NK-92 (cell line): ENCODE data around the gene GREB1L.

Source experiments
- DNase-seq: peaks from one replicate; lab custom pipeline; 2025; ENCODE audit not compliant: unreplicated experiment; lab: John Stamatoyannopoulos, UW

Gene GREB1L

DNA sequence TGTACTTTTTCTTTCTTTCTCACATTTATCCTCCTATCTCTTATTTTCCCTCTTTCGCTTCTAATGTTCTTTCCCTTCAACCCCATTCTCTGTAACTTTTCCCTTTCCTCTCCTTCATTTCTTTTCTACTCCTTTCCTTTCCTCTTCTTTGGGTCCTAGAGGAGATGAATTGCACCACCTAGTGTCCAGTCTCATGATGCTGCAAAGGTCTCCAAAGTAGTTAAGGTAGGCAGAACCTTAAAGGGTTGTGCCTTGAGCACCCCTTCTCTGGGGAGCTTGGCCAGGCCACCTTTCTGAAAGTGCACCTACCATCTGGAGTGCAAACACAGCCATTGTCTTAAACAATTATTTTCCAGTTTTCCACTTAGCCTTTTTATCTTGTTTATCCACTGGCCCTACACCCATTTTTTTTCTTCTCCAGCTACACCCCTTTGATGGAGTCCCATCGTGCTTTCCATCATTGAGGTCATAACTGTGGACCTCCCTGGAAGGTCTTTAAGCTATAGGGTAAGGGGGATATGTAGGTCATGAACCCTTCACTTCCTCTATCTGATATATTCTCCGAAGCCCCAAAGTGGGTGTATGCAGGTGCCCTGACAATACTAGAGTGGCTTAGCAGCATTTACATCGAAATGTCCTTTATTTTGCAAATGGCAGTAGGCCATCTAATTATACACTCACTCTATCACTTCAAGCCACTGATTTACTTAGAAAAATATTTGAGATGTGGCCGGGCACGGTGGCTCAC is 202.6 kb downstream of the GREB1L start:
- no peak for DNase-seq

DNA sequence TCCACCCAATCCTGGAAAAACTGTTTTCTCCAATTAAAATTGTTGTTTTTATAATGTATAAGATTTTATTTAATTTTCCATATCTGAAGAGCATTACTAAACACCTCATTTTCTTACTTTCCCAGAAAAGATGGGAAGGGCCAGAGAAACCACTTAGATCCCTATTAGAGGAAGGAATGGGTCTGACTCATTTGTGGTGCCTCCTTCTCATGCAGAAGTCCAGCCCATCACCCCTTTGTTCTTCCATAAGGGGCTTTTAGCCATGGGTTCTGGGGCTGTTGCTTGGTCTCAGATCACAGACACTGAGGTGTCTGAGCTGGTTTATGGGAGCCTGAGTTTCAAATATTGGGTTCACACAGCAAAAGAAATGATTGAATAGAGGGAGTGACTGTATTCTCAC is 206.3 kb downstream of the GREB1L start:
- no peak for DNase-seq

DNA sequence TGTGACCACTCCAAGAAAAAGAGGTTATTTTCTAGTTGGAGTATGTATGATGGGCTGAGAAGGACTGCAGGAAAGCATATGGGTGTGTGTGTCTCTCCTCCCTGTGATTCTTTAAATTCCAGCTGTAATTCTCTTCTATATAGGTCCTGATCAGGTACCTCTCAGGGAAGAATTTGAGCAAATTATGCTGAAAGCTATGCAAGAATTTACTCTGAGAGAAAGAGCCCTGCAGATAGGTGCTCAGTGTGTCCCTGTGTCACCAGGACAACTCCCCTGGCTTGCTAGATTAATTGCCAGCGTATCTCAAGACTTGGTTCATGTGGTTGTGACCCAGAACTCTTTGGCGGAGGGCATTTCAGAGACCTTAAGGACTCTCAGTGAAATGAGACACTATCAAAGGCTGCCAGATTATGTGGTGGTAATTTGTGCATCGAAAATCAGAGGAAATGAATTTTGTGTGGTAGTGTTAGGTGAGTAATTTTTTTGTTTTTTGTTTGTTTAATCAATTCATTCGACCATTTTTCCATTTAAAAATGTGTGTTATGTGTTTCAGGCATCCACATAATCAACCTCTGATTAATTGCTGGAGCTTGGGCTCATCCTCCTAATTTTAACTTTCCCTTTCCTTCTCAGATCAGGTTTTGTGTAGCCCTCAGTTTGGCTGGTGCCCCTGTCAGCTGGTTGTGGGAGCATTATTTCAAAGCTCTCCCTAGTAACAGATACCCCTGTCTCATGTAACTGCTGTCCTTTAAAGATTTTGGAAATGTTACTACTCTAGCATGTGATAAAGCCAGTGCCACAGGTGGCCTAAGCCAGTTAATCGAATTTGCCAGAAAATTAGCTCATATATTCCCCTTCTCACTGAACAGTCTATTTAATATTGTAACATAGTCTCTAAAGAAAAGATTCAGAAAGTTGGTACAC is 207.6 kb downstream of the GREB1L start:
- no peak for DNase-seq

DNA sequence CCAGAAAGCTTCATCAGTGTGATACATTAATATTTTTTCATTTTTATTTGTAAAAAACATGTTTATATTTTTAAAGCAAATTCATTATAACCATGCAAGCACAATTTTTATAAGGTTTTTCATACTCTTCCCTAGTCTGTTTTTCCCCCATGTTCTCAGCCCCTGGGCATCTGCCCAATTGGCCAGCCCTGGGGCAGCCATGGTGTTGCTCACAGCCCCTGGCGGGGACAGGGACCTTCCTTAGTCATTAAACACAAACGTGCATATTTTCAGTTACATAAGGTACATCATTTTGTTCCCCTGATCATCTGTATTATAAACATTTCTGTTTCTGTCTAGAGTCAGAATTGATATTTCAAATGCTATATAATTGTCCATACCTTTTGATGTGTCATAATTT is 208.5 kb downstream of the GREB1L start:
- DNase-seq: no peak

DNA sequence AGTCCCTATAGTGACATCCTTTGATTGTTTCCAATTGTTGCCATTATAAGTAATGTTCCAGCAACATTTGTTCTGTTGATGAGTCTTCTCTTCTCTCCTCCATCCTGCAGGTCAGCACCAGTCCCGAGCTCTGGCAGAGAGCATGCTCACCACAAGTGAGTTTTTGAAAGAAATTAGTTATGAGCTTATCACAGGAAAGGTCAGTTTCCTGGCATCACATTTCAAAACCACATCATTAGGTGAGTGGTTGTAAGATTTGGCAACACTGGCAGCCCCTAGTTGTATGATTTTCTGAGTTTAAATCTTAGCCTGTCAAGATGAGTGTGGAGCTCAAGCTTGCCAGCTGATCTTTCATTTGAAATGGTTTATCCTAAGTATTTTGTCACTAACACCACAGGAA is 208.9 kb downstream of the GREB1L start:
- no peak for DNase-seq

DNA sequence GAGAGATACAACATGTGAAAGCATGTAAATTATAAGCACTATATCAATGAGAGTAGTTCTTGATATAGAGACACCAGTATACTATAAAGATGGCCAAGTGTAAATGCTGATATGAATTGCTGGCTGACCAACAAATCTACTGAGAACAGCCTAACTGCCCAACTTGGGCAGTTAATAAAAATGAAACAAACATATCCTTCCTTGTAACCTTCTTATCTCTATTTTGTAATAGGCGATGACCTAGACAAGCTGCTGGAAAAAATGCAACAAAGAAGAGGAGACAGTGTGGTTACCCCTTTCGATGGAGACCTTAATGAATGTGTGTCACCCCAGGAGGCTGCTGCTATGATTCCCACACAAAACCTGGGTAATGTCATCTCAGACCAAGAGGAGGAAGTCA is 209.8 kb downstream of the GREB1L start:
- DNase-seq: no peak

DNA sequence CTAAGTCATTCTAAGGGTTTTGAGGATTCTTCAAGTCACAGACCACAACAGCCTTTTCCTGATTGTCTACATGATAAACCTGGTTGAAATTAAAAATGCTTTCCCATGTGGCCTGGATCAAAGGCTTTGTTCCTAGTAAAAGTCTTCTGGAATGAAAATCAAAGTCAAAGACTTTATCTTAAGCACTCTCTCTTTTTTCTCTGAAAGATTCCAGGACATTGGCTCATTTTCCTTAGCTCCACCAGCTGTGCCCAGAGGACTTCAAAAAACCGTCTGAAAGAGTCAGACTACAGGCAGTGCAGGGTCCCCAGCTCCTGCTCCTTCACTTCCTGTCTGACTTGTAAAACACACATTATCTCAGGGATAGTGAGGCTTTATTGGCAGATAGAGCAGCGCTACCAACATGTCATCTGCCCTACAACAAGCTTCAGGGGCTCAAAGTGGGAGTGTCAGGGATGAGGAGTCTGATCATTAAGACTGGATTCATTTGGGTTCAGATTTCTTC is 210.3 kb downstream of the GREB1L start:
- DNase-seq: no peak

DNA sequence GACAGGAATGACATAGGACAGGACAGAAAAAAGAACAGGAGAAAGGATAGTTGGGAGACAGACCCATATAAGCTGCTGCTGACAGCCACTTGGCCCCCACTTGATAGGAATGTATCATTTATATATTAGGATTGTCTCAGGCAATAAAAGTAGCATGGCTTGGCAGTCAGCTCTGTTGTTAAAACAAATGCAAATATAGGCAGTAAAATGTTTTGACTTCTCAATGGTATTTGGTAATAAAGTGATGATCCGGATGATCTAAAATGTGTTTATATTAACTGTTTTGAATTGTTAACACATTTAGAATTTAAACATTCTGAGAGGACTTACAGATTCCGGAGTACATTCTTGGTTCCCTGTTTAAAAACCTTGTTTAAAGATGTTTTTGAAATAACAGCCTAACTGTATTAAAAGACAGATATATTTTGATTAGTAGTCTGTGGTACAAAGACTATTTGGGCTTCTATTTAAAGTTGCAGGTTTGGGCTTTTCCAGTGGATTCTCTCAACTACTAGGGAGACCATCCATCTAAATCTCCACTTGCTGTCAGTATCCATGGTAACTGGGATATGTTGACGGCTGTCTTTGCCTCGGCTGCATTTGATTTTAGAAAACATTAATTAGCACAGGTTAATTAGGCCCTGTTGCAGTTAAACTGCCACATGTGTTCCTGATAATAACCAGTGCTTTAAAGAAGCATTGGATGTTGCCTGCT is 210.9 kb downstream of the GREB1L start:
- no peak for DNase-seq

DNA sequence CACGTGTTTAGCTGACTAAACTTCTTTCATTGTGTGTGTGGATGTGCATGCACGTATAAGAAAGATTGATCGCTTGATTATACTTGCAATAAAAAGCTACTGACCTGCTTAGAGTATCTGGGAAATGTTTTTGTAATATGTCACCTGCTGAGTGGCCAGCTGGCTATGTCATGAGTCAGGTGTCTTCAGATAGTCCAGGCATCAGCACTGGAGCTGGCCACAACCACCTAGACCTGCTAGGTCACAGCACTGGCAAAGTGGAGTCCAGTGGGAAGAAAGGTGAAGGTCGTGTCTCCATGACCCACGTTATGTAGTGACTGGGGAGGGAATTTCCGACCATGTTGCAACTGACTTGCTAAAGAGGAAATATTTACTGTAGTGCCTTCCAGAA is 211.5 kb downstream of the GREB1L start:
- no peak for DNase-seq

DNA sequence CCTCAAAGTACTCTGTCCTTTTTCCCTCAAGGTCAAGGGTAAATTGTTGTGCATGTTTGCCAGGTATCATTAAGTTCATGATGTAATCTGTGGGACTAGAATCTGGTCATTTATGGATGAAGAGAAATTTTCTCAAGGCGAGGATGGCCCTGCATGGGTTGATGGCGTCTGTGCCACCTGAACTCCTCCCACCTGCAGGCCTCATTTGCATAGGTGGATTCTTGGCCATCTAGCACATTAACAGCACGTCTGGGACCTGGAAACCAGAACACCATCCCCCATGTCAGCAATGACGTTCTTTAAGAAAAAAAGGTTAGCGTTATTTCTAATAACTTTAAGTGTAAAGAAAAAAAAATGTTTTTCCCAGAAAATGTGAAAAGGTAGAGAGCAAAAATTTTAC is 212.7 kb downstream of the GREB1L start:
- DNase-seq: no peak

DNA sequence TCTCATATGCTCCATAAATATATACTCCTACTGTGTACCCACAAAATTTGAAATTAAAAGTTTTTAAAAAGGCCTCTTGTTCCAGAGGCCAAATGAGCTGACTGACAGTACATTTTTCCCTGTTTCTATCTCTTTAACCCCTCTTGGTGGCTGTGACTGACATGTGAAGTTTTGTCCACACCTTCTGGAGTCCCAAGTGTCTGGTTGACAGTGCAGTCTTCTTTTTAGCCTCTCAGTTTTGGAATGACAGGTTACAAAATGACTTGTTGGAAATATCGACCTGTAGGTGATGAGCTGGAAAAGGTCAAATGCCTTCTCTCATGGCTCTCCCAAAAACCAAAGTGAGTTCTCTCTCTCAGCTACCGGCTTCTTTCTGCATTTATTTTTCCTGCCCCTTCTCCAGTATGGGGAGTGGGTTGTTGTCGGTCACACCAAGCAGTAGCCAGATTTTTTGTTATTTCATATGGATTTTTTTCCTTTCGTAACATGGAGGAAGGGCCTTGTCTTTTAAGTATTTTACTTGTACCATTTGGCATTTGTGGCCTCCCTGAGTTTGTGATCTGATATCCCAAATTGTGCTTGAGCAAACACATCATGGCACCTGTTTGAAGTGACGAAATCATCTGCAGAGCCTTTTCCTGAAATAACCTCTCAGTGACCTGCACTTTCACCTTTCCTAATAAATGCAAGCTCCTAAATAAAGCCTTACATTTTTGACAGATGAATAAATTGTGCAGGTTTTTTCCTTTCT is 214.6 kb downstream of the GREB1L start:
- DNase-seq: no peak

DNA sequence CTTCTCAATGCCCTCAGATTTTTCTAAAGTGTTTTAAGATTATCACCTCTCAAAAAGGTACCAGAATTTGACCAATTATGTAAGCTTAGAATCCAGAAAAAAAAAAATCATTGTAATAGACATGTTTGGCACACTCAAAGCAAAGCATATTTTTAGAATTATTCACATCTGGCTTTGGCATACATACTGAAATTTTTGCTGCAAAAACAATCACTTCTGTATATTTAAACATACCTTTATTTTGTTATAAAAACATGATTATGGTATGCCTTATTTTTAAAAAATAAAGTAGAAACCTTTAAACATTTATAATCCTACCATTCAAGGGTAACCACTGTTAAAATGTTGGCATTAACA is 215.1 kb downstream of the GREB1L start:
- DNase-seq: no peak

DNA sequence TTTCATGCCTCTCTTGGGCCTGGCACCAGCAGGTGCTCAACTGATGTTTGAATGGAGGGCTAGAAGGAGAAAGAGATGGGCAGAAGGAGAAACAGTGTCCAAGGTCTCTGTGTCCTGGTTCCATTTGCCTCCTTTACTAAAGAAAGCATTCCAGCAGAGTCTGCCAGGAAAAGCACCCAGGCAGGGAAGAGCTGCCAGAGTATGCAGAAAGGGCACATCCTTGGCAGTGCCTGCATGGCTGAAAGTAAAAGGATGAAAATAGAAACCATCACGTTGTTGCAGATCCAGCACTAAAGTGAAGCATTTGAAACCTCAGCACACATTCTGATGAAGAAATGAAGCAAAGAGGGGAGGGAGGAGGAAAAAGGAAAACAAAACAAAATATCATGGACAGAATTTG is 216.3 kb downstream of the GREB1L start:
- no peak for DNase-seq

DNA sequence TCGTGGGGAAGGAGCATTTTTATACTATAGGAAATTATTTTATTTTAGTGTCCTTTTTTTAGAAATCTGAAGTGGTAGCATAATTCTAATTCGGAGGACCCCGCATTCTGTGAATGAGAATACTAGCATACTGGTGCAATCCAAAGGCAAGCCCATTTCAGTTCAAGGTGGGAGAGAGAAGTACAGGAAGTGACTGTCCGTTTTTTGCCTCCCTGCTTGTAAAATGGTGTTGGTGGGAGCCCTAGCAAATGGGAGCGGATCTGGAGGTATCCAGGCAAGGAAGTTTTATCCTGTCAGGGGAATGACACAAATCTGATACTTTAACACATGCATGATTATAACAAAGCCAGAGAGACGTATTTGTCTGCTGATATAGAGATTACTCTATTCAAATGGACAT is 216.8 kb downstream of the GREB1L start:
- DNase-seq: no peak

DNA sequence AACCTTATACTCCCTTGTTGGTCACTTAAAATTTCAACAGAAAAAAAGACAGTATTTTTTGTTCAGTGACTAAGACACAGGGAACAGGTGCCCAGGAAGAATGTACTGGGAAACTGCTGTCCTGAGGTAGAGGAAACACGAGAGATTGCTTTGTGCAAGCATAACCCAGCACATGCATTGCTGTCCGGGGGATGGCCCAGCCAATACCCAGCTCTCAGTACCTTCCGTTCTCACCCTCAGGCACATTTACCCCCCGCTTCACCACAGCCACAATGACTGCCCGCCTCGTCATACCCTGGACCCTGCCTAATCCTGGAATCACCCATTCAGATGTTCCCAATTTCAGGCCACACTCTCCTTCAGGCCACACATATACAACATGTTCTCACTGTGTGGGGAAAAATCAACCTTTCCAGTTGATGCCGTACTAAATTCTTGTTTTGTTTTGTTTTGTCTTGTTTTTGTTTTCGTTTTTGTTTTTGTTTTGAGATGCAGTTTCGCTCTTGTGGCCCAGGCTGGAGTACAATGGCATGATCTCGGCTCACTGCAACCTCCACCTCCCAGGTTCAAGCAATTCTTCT is 217.8 kb downstream of the GREB1L start:
- DNase-seq: no peak

DNA sequence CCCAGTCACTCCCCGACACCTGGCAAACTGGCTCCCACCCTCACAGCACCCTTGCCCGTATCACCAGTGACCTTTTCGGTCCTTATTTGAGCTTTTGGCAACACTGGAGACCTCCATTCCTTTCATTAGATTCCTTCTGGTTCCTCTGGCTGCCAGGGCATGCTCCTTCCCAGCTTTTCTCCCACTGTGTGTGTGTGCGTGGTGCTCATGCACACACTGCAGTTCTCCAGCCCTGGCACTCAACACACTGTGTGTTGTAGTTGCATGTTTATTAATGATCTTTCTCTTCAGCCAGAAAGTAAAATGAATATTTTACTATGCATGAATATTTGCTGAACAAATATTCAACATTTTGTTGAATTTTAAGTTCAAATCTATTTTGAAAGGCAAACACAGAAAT is 219.4 kb downstream of the GREB1L start:
- DNase-seq: no peak

DNA sequence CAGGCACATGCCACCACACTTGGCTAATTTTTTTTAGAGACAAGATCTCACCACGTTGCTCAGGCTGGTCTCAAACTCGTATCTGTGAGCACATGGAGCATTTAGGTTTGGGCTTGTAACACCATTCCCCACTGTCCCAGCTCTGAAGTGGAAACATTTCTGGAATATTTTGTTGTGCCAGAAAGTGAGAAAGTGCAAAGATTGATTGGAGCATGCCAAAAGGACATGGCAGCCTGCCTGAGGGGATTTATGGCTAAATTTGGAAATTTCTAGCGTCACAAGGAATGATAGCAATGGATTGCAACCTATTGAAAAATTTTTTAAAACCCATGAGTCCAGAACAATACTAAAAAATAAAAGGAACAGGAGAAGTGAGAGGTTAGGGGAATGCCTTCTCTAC is 221.7 kb downstream of the GREB1L start:
- DNase-seq: no peak

DNA sequence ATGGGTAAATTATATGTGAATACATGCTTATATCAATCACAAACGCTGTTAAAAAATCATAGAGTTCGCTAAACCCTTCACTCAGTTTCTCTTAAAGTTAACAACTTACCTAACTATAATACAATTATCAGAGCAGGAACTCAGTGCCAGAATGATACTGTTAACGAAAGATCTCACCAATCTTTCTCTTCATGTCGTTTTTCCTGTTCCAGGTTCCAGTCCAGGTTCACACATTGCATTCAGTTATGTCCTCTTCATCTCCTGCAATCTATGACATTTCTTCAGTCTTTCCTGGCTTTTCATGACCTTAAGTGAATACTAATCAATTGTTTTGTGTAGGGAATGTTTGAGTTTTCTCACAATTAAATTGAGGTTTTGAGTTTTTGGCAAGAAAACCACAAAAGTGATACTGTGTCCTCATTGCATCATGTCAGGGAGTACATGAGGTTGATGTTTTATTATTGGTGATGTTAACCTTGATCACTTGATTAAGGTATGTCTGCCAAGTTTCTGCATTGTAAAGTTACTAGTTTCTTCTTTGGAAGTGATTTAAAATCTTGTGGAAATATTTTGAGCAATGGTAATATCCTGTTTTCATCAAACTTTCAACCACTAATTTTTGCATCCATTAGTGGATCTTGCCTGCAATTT is 226.6 kb downstream of the GREB1L start:
- no peak for DNase-seq

DNA sequence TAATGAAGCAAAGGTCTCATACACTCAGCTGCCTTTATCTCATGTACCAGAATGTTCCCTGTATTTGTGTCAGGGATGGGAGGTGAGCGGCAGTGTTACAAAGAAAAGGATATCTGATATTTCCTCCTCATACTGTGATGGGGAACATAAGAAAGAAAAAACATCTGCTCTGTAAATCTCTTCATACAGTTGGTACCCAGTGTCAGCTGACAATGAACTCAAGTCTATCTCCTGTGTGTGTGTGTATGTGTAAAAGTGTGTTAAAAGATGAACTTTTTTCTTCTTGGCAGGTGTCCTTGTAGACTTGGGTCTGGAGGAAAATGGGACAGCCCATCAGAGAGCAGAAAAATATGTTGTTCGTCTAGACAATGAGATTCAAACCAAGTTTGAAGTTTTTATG is 230.7 kb downstream of the GREB1L start:
- DNase-seq: no peak

DNA sequence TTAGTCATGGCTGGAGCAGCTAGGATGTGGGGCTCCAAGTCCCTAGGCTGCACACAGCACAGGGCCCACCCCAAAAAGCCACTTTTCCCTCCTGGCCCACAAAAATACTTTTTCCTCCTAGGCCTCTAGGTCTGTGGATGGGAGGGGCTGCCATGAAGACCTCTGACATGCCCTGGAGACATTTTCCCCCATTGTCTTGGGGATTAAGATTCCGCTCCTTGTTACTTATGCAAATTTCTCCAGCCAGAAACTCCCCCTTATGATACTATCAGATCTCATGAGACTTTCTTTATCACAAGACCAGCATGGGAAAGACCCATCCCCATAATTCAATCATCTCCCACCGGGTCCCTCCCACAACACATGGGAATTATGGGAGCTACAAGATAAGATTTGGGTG is 232.6 kb downstream of the GREB1L start:
- no peak for DNase-seq
